Neuronal stem cell (in vitro differentiated cells): ENCODE data around the gene SFT2D3.

Experiments
- DNase-seq: peaks from one replicate; pipeline ENCODE4 v3.0.0-alpha.2; 2013; ENCODE audit warnings: low spot score
- H2AFZ ChIP-seq: one replicate; pipeline ENCODE4 v1.6.1; 2013; ENCODE audit warnings: mild to moderate bottlenecking, low read length, inconsistent platforms
- H2AK5ac ChIP-seq: 2 replicates; pipeline ENCODE4 v1.6.1; 2013; ENCODE audit warnings: low read depth, mild to moderate bottlenecking, inconsistent platforms, low read length, moderate library complexity, mixed read lengths
- H2BK120ac ChIP-seq: 2 replicates; pipeline ENCODE4 v1.6.1; 2013; ENCODE audit warnings: low read depth, mild to moderate bottlenecking, inconsistent platforms, low read length, moderate library complexity, mixed read lengths
- H2BK12ac ChIP-seq: one replicate; pipeline ENCODE4 v1.6.1; 2013; ENCODE audit warnings: low read length, inconsistent platforms
- H2BK15ac ChIP-seq: 2 replicates; pipeline ENCODE4 v1.6.1; 2013; ENCODE audit warnings: mild to moderate bottlenecking, low read length, inconsistent platforms, mixed read lengths
- H2BK5ac ChIP-seq: one replicate; pipeline ENCODE4 v1.6.1; 2013; ENCODE audit warnings: inconsistent platforms, mild to moderate bottlenecking, low read length, moderate library complexity
- H3K14ac ChIP-seq: one replicate; pipeline ENCODE4 v1.6.1; 2013; ENCODE audit warnings: low read length, inconsistent platforms
- H3K18ac ChIP-seq: 2 replicates; pipeline ENCODE4 v1.6.1; 2013; ENCODE audit warnings: low read length, inconsistent platforms
- H3K23ac ChIP-seq: 2 replicates; pipeline ENCODE4 v1.6.1; 2013; ENCODE audit warnings: low read depth, mild to moderate bottlenecking, mixed read lengths, low read length, inconsistent platforms; ENCODE audit not compliant: poor library complexity
- H3K27ac ChIP-seq: replicated peaks from 3 replicates; pipeline ENCODE4 v1.5.1; 2013; ENCODE audit warnings: low read length, inconsistent platforms
- H3K27me3 ChIP-seq, 3 experiments: 2 replicates each; pipeline ENCODE4 v1.6.1; 2013; ENCODE audit warnings: low read length in 3 of 3, mild to moderate bottlenecking in 2 of 3, inconsistent platforms in 1 of 3, low read depth in 1 of 3, mixed read lengths in 1 of 3, moderate library complexity in 1 of 3; ENCODE audit not compliant: control insufficient read depth in 3 of 3, insufficient read depth in 3 of 3
- H3K36me3 ChIP-seq, 2 donors: replicated peaks in 1 of 2; 2 replicates each; pipeline ENCODE4 v1.6.1; 2013; ENCODE audit warnings: low read length in 2 of 2; ENCODE audit not compliant: control insufficient read depth in 2 of 2, insufficient read depth in 2 of 2
- H3K4ac ChIP-seq: 2 replicates; pipeline ENCODE4 v1.6.1; 2013; ENCODE audit warnings: inconsistent platforms, mild to moderate bottlenecking, low read length, moderate library complexity
- H3K4me1 ChIP-seq, 2 donors: 1 replicate in 1 of 2; 2 replicates in 1 of 2; pipeline ENCODE4 v1.6.1; 2013; ENCODE audit warnings: low read length in 2 of 2, low read depth in 1 of 2; ENCODE audit not compliant: control insufficient read depth in 2 of 2, insufficient read depth in 1 of 2
- H3K4me2 ChIP-seq: one replicate; pipeline ENCODE4 v1.6.1; 2013; ENCODE audit warnings: mild to moderate bottlenecking, low read length, inconsistent platforms; ENCODE audit not compliant: insufficient read depth, poor library complexity, severe bottlenecking
- H3K4me3 ChIP-seq, 2 donors: 2 replicates each; pipeline ENCODE4 v1.5.1; 2013; ENCODE audit warnings: low read length in 2 of 2, mild to moderate bottlenecking in 2 of 2, inconsistent platforms in 1 of 2, moderate library complexity in 1 of 2
- H3K79me1 ChIP-seq: one replicate; pipeline ENCODE4 v1.6.1; 2013; ENCODE audit warnings: low read depth, mild to moderate bottlenecking, inconsistent platforms, low read length, moderate library complexity
- H3K9ac ChIP-seq: one replicate; pipeline ENCODE4 v1.6.1; 2013; ENCODE audit warnings: mild to moderate bottlenecking, low read depth, low read length, inconsistent platforms; ENCODE audit not compliant: poor library complexity
- H3K9me3 ChIP-seq, 2 donors: replicated peaks in 1 of 2; 2 replicates each; pipeline versions ENCODE3 to v1.6.1; 2013; ENCODE audit warnings: low read length in 2 of 2, mild to moderate bottlenecking in 2 of 2, inconsistent platforms in 1 of 2, low read depth in 1 of 2, mixed read lengths in 1 of 2, moderate library complexity in 1 of 2; ENCODE audit not compliant: control insufficient read depth in 2 of 2, insufficient read depth in 1 of 2
- H4K8ac ChIP-seq: one replicate; pipeline ENCODE4 v1.6.1; 2013; ENCODE audit warnings: low read depth, mild to moderate bottlenecking, inconsistent platforms, low read length, moderate library complexity
- H4K91ac ChIP-seq: one replicate; pipeline ENCODE4 v1.6.1; 2013; ENCODE audit warnings: low read length, low read depth, mild to moderate bottlenecking, inconsistent platforms; ENCODE audit not compliant: poor library complexity
- WGBS, 2 donors: extraction: QIAGEN DNeasy Blood & Tissue Kit; methylation state at CpG; one replicate each; pipeline ENCODE4 v1.1.7; 2013; ENCODE audit warnings: missing lambda C conversion rate in 2 of 2, mixed read lengths in 1 of 2; ENCODE audit not compliant: insufficient read length in 2 of 2, insufficient replicate concordance in 1 of 2; ENCODE audit errors: extremely low coverage in 2 of 2; 5-methylcytosine and 5-hydroxymethylcytosine counted together

SFT2D3 gene

DNA sequence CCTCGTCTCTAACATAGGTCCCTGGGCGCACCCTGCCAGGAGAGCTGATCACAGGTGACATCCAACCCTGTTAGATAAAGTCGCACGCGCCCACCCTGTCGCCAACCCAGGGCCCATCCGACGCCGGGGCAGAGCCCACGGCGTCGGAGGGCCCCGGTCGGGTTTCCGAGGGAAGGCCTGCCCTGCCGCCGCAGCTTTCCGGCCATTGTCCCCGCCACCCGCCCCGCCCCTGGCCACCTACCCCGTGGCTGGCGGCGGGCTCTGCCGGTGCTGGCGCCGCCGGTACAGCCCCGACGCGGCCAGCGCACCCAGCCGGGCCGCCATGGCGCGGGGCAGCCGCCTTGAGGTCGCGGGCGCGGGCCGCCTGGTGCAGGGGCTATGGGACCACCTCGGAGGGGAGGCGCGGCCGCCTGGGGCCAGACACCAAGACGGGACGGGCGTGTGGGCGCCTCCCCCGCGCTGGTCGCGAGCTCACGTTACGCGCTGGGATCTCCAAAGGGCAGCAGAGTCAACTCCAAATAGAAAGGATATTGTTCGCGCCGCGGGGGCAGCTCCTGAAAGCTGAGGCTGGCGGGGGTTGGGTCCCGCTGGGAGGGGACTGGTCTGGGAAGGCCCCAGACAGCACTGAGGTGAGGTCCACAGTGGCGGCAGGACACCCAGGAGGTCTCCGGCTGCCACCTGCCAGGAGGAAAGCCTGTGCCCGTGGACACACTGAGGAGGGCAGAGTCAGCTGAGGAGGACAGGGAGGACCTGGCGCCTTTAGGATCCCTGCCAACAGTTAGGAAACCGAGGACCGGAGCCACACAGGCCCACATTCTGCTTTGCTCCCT lies 37.0 kb upstream of the SFT2D3 start:
- H3K4ac ChIP-seq = no peak overlapping the region
- no peak overlapping the region for H3K27ac ChIP-seq
- DNase-seq = no peak
- no peaks in the 10 kb centered on the region for H3K79me1 ChIP-seq
- H3K23ac ChIP-seq = no peak overlapping the region
- no peak overlapping the region for H2BK15ac ChIP-seq
- no CpG with 5 or more reads among the region's 69 CpGs for WGBS, 2 donors
- H4K8ac ChIP-seq = no peak overlapping the region
- no peak overlapping the region for H2BK5ac ChIP-seq
- peak overlapping the region; percentile 32 for H3K9ac ChIP-seq
- no peak overlapping the region for H4K91ac ChIP-seq
- peak overlapping the region; percentile 74 for H2AFZ ChIP-seq
- no peaks in the 10 kb centered on the region for H3K36me3 ChIP-seq
- H3K4me1 ChIP-seq = peaks cover 13 to 16% of the 10 kb centered on the region in 2 donors
- H3K4me3 ChIP-seq = peak overlapping the region in 1 of 2 donors; percentile 76
- no peak overlapping the region for H3K14ac ChIP-seq
- H3K4me2 ChIP-seq = peak overlapping the region; percentile 59
- H3K9me3 ChIP-seq = peaks cover 0 to 3% of the 10 kb centered on the region in 2 donors
- H3K27me3 ChIP-seq = peaks cover 0 to 72% (median 31%) of the 10 kb centered on the region in 3 experiments
- H3K18ac ChIP-seq = peak overlapping the region; percentile 97
- H2AK5ac ChIP-seq = peak overlapping the region; percentile 0
- no peak overlapping the region for H2BK12ac ChIP-seq
- no peak overlapping the region for H2BK120ac ChIP-seq

DNA sequence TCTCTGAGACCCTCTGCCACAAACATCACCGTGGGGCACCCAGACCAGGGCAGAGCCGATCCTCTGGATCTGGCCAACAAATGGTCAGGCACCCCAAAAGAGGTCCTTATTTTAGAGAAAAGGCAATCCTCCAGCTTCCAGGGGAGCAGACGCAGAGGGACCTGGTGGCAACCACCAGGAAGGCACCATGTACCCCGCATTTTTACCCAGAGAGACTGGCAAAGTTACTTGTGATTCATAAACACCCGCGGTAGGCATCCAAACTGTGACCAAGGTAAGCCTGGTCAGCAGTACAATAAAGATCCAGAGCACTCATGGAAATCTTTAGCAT lies 36.4 kb upstream of the SFT2D3 start:
- no peak overlapping the region for H3K27ac ChIP-seq
- H3K4ac ChIP-seq = no peak overlapping the region
- no peak overlapping the region for H3K14ac ChIP-seq
- no peak overlapping the region for H4K8ac ChIP-seq
- no peaks in the 10 kb centered on the region for H3K79me1 ChIP-seq
- H2AFZ ChIP-seq = no peak overlapping the region
- H3K9ac ChIP-seq = no peak overlapping the region
- no peak overlapping the region for H3K4me3 ChIP-seq
- H3K23ac ChIP-seq = no peak overlapping the region
- peaks cover 0 to 3% of the 10 kb centered on the region in 2 donors for H3K9me3 ChIP-seq
- no peak for DNase-seq
- H3K18ac ChIP-seq = no peak overlapping the region
- no peaks in the 10 kb centered on the region for H3K36me3 ChIP-seq
- peaks cover 0 to 68% (median 31%) of the 10 kb centered on the region in 3 experiments for H3K27me3 ChIP-seq
- H3K4me2 ChIP-seq = no peak overlapping the region
- WGBS, 2 donors = no CpG with 5 or more reads among the region's 6 CpGs
- peaks cover 13 to 16% of the 10 kb centered on the region in 2 donors for H3K4me1 ChIP-seq
- H2BK12ac ChIP-seq = no peak overlapping the region
- no peak overlapping the region for H2BK5ac ChIP-seq
- peak overlapping the region; percentile 0 for H2AK5ac ChIP-seq
- H4K91ac ChIP-seq = no peak overlapping the region
- H2BK15ac ChIP-seq = no peak overlapping the region
- H2BK120ac ChIP-seq = no peak overlapping the region

DNA sequence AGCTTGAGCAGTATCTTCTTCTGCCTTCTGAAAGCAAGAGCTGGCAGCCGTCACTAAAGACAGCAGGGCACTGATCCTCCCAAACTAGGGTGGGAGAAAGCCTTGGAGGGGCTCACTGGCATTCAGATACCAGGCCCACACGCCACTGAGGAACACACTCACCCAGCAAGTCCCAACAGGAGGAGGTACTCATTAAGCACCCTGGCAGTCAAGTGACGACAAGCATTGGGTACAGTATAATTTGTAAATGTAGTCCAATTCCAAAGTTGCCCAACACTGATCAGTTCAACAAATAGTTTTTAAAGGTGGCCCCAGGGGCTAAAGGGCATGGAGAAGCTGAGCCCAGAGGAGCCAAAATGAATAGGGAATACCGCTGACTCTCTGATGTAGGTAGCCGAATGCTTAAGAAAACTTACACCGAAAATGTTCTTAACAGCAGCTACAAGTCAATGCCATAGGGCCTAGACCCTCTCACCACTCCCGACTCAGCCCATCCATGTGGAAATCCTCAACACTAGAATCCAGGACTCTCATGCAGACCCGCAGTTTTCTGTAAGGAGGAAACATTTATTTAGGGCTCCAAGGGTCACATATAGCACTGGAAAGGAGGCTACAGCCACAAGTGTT lies 35.9 kb upstream of the SFT2D3 start:
- Histone ChIP-seq H3K27me3 (peaks cover 0 to 64% (median 31%) of the 10 kb centered on the region in 3 experiments), H3K18ac (no peak overlapping the region), H3K4me3 (no peak overlapping the region), H2BK120ac (no peak overlapping the region), H3K4me2 (no peak overlapping the region), H3K4me1 (peaks cover 13 to 16% of the 10 kb centered on the region in 2 donors), H3K27ac (no peak overlapping the region), H3K4ac (no peak overlapping the region), H2BK12ac (no peak overlapping the region), H3K23ac (no peak overlapping the region), H4K91ac (no peak overlapping the region), H2AK5ac (no peak overlapping the region), H3K36me3 (no peaks in the 10 kb centered on the region), H3K14ac (no peak overlapping the region), H3K79me1 (no peaks in the 10 kb centered on the region), H3K9ac (no peak overlapping the region), H2BK5ac (no peak overlapping the region), H2BK15ac (no peak overlapping the region), H2AFZ (no peak overlapping the region), H3K9me3 (peaks cover 0 to 3% of the 10 kb centered on the region in 2 donors), H4K8ac (no peak overlapping the region)
- WGBS, 2 donors = no CpG with 5 or more reads among the region's 8 CpGs
- DNase-seq = no peak

DNA sequence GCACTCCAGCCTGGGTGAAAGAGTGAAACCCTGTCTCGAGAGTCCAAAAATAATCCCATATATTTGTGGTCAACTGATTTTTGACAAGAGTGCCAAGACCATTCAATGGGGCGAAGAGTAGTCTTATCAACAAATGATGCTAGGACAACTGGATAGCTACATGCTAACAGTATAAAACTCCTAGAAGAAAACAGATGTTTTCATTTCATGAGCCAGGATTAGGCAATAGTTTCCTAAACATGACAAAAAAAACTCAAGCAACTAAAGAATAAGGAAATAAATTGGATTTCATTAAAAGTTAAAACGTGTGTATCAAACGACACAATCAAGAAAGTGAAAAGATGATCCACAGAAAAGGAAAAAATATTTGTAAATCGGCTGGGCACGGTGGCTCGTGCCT lies 32.2 kb upstream of the SFT2D3 start:
- no peak overlapping the region for H4K8ac ChIP-seq
- no peak overlapping the region for H3K4ac ChIP-seq
- no peak overlapping the region for H3K23ac ChIP-seq
- no peak overlapping the region for H3K4me2 ChIP-seq
- H2AFZ ChIP-seq = no peak overlapping the region
- peaks cover under 1 to 72% (median 36%) of the 10 kb centered on the region in 3 experiments for H3K27me3 ChIP-seq
- no peak overlapping the region for H4K91ac ChIP-seq
- H2BK12ac ChIP-seq = no peak overlapping the region
- H3K18ac ChIP-seq = no peak overlapping the region
- WGBS, 2 donors = no CpG with 5 or more reads among the region's 7 CpGs
- no peak overlapping the region for H3K4me3 ChIP-seq
- H3K9me3 ChIP-seq = peaks cover 0 to 3% of the 10 kb centered on the region in 2 donors
- no peaks in the 10 kb centered on the region for H3K36me3 ChIP-seq
- H3K14ac ChIP-seq = no peak overlapping the region
- H2BK15ac ChIP-seq = no peak overlapping the region
- no peak overlapping the region for H3K9ac ChIP-seq
- H3K4me1 ChIP-seq = peaks cover 0 to 3% of the 10 kb centered on the region in 2 donors
- no peak overlapping the region for H2BK5ac ChIP-seq
- H2AK5ac ChIP-seq = no peak overlapping the region
- no peak for DNase-seq
- no peak overlapping the region for H3K27ac ChIP-seq
- no peaks in the 10 kb centered on the region for H3K79me1 ChIP-seq
- H2BK120ac ChIP-seq = no peak overlapping the region
